ENCODE data around the gene ARFIP2.

Gene ARFIP2

GRCh38 chr11:6440906-6441358 is 40.2 kb downstream of the ARFIP2 start, which contains the start of gene HPX:
TSS of gene HPX (minus strand) at chr11:6440987. CDS start at chr11:6440963, 24 bp downstream.
- no peak for DNase-seq

- DNase-seq: peak; percentile 37
These were observed 42.1 kb downstream of the ARFIP2 start for GRCh38 chr11:6438979-6439571.

GRCh38 chr11:6437993-6438392 is 43.1 kb downstream of the ARFIP2 start:
- no peak for DNase-seq

DNA sequence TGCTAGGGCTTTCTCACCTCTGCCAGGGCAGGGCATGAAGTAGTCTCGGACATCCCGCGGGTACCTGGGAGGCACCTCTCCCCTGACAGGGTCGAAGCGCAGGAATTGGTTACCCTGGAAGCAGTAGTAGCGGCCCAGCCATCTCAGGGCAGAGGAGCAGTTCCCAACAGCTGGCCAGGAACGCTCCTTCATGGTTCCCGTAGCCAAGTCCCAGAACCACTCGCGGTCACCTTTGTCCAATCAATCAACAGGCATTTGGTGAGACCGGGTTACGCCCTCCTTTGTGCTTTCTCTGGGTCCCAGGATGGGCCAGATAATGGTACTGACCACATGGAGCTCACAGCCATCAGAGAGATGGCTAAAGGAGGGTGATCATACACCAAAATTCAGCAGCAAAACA is 43.7 kb downstream of the ARFIP2 start:
- no peak for DNase-seq

GRCh38 chr11:6433998-6434660 is 47.0 kb downstream of the ARFIP2 start:
- DNase-seq: no peak

DNA sequence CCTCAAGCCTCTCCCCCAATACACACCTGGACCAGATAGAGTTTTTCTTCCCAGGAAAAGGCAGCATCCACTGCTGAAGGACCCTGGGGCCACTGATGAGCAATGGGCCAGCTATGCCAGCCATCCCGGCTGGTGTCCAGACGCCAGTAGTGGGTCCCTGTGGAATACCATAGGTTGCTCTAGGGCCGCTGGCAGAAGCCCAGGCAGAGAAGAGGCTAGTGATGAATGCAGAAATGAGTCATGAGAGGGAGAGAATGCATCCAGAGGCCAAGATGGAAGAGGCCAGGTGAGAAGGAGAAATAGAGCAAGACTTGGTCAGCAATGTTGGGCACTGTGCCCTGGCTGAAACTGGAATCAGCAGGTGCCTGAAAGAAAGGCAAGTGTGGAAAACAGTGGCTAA is 49.3 kb downstream of the ARFIP2 start:
- peak; percentile 70 for DNase-seq

DNA sequence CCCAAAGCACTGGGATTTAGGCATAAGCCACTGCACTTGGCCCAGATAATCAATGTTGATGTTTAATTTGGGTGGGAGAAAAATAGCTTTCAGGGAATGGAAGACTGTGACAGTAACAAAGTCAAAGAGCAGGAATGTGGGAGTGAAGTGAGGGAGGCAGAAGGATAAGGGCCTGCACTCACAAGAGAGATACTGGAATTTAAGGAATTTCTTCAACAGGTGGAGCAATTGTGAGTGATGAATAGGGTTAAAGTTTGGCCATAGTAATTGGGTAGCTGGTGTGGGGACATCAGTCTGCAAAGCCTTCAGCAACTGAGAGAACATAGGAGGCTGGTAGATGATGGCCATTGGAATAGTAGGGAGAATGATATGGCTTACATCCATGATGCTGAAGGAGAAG is 53.6 kb downstream of the ARFIP2 start:
- DNase-seq: no peak
